ENCODE results near the gene INPP4B.

INPP4B gene

DNA sequence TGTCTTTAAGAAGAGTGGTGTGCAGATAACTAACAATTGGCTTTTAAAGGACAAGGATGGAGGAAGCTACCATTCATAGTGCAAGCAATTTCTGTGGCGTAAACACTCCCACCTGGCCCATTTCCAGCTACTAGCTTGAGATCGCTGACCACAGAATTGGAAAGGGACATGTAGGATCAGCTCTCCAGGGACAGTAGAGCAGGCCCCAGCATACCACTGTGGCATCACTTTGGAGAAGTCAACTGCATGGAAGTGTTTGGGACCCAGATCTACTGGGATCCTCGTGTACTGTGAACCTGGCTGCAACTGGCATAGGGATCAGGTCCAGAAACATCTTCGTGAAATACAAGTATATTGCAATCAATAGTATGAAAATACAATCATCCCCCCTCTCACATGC lies 515.0 kb downstream of the INPP4B start:
- ATAC-seq (ENCODE audit: insufficient read depth, low read depth) (no peak), DNase-seq (no peak)
- Histone ChIP-seq H3K36me3 (ENCODE audit: insufficient read depth, low read length) (peaks cover 2% of the 10 kb centered on the region; the same call in 1 of the 2 replicates), H4K20me1 (ENCODE audit: insufficient read depth, low read length) (0 out of 2 replicates have a peak, but pooled peaks cover 3% of the 10 kb centered on the region), H3K79me2 (ENCODE audit: insufficient read depth, low read length) (peaks cover 62% of the 10 kb centered on the region), H3K27ac (ENCODE audit: low read length) (no peak overlapping the region), H3K9ac (ENCODE audit: low read depth, low read length) (no peak overlapping the region), H3K4me1 (ENCODE audit: insufficient read depth, low read length) (no peaks in the 10 kb centered on the region), H3K9me3 (ENCODE audit: insufficient read depth, low read length, severe bottlenecking) (peaks cover 2% of the 10 kb centered on the region), H3K4me3 (ENCODE audit: low read depth in 1 of 2, low read length in 2 of 2) (no peak overlapping the region), H3K4me2 (ENCODE audit: insufficient read depth, low read length) (no peak overlapping the region), H2AFZ (ENCODE audit: low read depth, low read length) (no peak overlapping the region), H3K27me3 (ENCODE audit: insufficient read depth, low read length, poor library complexity) (no peaks in the 10 kb centered on the region)
- TF ChIP-seq EZH2 (IDR thresholded peaks at IDR 0.05; ENCODE audit: borderline replicate concordance, low read depth, low read length, severe bottlenecking), result no peak
- TF ChIP-seq, protein P1, sequence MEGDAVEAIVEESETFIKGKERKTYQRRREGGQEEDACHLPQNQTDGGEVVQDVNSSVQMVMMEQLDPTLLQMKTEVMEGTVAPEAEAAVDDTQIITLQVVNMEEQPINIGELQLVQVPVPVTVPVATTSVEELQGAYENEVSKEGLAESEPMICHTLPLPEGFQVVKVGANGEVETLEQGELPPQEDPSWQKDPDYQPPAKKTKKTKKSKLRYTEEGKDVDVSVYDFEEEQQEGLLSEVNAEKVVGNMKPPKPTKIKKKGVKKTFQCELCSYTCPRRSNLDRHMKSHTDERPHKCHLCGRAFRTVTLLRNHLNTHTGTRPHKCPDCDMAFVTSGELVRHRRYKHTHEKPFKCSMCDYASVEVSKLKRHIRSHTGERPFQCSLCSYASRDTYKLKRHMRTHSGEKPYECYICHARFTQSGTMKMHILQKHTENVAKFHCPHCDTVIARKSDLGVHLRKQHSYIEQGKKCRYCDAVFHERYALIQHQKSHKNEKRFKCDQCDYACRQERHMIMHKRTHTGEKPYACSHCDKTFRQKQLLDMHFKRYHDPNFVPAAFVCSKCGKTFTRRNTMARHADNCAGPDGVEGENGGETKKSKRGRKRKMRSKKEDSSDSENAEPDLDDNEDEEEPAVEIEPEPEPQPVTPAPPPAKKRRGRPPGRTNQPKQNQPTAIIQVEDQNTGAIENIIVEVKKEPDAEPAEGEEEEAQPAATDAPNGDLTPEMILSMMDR (IDR thresholded peaks at IDR 0.05; ENCODE audit: borderline replicate concordance, extremely low read depth, low read length, poor library complexity, severe bottlenecking), result no peak

DNA sequence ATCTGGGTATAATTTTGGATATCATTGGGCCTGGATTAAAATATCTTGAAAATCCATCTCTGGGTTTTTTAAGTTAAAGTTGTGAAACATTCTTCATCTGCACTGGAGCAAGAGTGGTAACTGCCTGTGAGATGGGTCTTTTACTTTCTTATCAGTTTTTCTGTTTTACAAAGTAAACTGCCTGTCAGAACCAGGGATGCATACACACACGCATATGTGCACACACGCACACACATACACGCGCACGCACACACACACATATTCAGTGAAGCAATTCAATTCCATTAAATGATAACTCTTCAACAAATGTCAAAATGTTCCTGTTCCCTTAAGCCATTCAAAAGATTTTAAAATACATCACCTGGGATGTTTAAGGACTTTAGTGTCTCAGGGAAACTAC lies 515.8 kb downstream of the INPP4B start:
- DNase-seq (no peak), ATAC-seq (ENCODE audit: insufficient read depth, low read depth) (no peak)
- H3K4me2 ChIP-seq (ENCODE audit: insufficient read depth, low read length), result no peak overlapping the region
- H3K36me3 ChIP-seq (ENCODE audit: insufficient read depth, low read length), result no peaks in the 10 kb centered on the region
- no peaks in the 10 kb centered on the region for H3K27me3 ChIP-seq (ENCODE audit: insufficient read depth, low read length, poor library complexity)
- H3K27ac ChIP-seq (ENCODE audit: low read length), result no peak overlapping the region
- peaks cover 63% of the 10 kb centered on the region for H3K79me2 ChIP-seq (ENCODE audit: insufficient read depth, low read length)
- H3K4me3 ChIP-seq (ENCODE audit: low read depth in 1 of 2, low read length in 2 of 2), result no peak overlapping the region
- no peaks in the 10 kb centered on the region for H3K4me1 ChIP-seq (ENCODE audit: insufficient read depth, low read length)
- TF ChIP-seq, protein P1 (IDR thresholded peaks at IDR 0.05; ENCODE audit: borderline replicate concordance, extremely low read depth, low read length, poor library complexity, severe bottlenecking), result no peak
- TF ChIP-seq EZH2 (IDR thresholded peaks at IDR 0.05; ENCODE audit: borderline replicate concordance, low read depth, low read length, severe bottlenecking), result no peak
- H3K9me3 ChIP-seq (ENCODE audit: insufficient read depth, low read length, severe bottlenecking), result no peaks in the 10 kb centered on the region
- no peak overlapping the region for H2AFZ ChIP-seq (ENCODE audit: low read depth, low read length)
- no peak overlapping the region for H3K9ac ChIP-seq (ENCODE audit: low read depth, low read length)
- 0 out of 2 replicates have a peak, but pooled peaks cover 3% of the 10 kb centered on the region for H4K20me1 ChIP-seq (ENCODE audit: insufficient read depth, low read length)

DNA sequence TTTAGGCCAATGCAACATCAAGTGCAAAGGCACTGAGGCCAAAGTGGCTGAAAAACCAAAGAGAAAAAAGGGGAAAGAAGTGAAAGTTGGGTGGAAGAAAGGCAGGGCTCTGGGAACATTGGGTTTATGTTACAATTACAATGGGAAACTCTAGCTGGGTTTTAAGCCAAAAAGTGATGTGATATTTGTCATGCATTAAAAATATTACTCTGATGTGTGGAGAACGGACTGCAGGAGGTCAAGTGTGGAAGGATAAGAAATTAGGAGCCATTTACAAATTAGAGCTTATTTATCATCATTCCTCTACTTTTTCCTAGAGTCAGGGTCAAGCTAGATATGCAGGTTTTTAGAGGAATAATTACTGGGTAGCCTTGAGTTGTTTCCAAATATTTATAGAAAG lies 516.8 kb downstream of the INPP4B start:
- Histone ChIP-seq H3K36me3 (ENCODE audit: insufficient read depth, low read length) (no peaks in the 10 kb centered on the region), H3K27me3 (ENCODE audit: insufficient read depth, low read length, poor library complexity) (no peaks in the 10 kb centered on the region), H4K20me1 (ENCODE audit: insufficient read depth, low read length) (0 out of 2 replicates have a peak, but pooled peaks cover 3% of the 10 kb centered on the region), H3K9me3 (ENCODE audit: insufficient read depth, low read length, severe bottlenecking) (no peaks in the 10 kb centered on the region), H3K27ac (ENCODE audit: low read length) (no peak overlapping the region), H3K79me2 (ENCODE audit: insufficient read depth, low read length) (peaks cover 58% of the 10 kb centered on the region), H3K4me3 (ENCODE audit: low read depth in 1 of 2, low read length in 2 of 2) (no peak overlapping the region), H3K9ac (ENCODE audit: low read depth, low read length) (no peak overlapping the region), H2AFZ (ENCODE audit: low read depth, low read length) (no peak overlapping the region), H3K4me1 (ENCODE audit: insufficient read depth, low read length) (no peaks in the 10 kb centered on the region), H3K4me2 (ENCODE audit: insufficient read depth, low read length) (no peak overlapping the region)
- ATAC-seq (ENCODE audit: insufficient read depth, low read depth) (no peak), DNase-seq (no peak)
- no peak for TF ChIP-seq EZH2 (IDR thresholded peaks at IDR 0.05; ENCODE audit: borderline replicate concordance, low read depth, low read length, severe bottlenecking)
- TF ChIP-seq, protein P1 (IDR thresholded peaks at IDR 0.05; ENCODE audit: borderline replicate concordance, extremely low read depth, low read length, poor library complexity, severe bottlenecking), result no peak

GRCh38 chr4:142326181-142326580 lies 519.9 kb downstream of the INPP4B start:
- H3K9ac ChIP-seq (ENCODE audit: low read depth, low read length), result no peak overlapping the region
- H3K4me3 ChIP-seq (ENCODE audit: low read depth in 1 of 2, low read length in 2 of 2), result no peak overlapping the region
- H3K4me1 ChIP-seq (ENCODE audit: insufficient read depth, low read length), result no peaks in the 10 kb centered on the region
- DNase-seq (no peak), ATAC-seq (ENCODE audit: insufficient read depth, low read depth) (no peak)
- 0 out of 2 replicates have a peak, but pooled peaks cover under 1% of the 10 kb centered on the region for H4K20me1 ChIP-seq (ENCODE audit: insufficient read depth, low read length)
- no peak overlapping the region for H3K4me2 ChIP-seq (ENCODE audit: insufficient read depth, low read length)
- peaks cover 5% of the 10 kb centered on the region; the same call in 1 of the 2 replicates for H3K36me3 ChIP-seq (ENCODE audit: insufficient read depth, low read length)
- no peaks in the 10 kb centered on the region for H3K27me3 ChIP-seq (ENCODE audit: insufficient read depth, low read length, poor library complexity)
- H2AFZ ChIP-seq (ENCODE audit: low read depth, low read length), result no peak overlapping the region
- no peak overlapping the region for H3K27ac ChIP-seq (ENCODE audit: low read length)
- H3K9me3 ChIP-seq (ENCODE audit: insufficient read depth, low read length, severe bottlenecking), result no peaks in the 10 kb centered on the region
- peaks cover 53% of the 10 kb centered on the region for H3K79me2 ChIP-seq (ENCODE audit: insufficient read depth, low read length)
- TF ChIP-seq, protein P1 (IDR thresholded peaks at IDR 0.05; ENCODE audit: borderline replicate concordance, extremely low read depth, low read length, poor library complexity, severe bottlenecking), result no peak
- TF ChIP-seq EZH2 (IDR thresholded peaks at IDR 0.05; ENCODE audit: borderline replicate concordance, low read depth, low read length, severe bottlenecking), result no peak

All from DND-41 (cell line).